ENCODE data around the gene MAPK8.

Gene MAPK8

DNA sequence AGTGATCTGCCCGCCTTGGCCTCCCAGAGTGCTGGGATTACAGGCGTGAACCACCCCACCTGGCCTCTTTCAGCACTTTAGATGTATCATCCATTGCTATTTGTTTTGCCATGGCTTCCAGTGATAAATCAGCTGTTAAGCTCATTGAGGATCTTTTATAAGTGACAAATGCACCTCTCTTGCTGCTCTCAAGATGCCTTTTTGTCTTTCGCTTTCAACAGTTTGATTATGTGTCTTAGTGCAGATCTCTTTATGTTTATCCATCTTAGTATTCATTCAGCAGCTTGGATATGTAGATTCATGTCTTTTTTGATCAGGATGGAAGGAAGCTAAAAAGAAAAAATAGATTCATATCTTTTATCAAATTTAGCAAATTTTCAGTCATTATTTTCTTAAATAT is 105.6 kb downstream of the MAPK8 start:
- TF ChIP-seq CTCF (conservative IDR thresholded peaks at IDR 0.05; ENCODE audit: low read depth, low read length): no peak
- H3K4me3 ChIP-seq (ENCODE audit: low read length): no peak overlapping the region
- no peak for DNase-seq (ENCODE audit: low read depth)

GRCh38 chr10:48412933-48413332 is 106.5 kb downstream of the MAPK8 start:
- no peak for DNase-seq (ENCODE audit: low read depth)
- no peak for TF ChIP-seq CTCF (conservative IDR thresholded peaks at IDR 0.05; ENCODE audit: low read depth, low read length)
- H3K4me3 ChIP-seq (ENCODE audit: low read length): no peak overlapping the region

- H3K4me3 ChIP-seq (ENCODE audit: low read length): no peak overlapping the region
- TF ChIP-seq CTCF (conservative IDR thresholded peaks at IDR 0.05; ENCODE audit: low read depth, low read length): no peak
- no peak for DNase-seq (ENCODE audit: low read depth)
Measured at GRCh38 chr10:48414160-48414559, 107.7 kb downstream of the MAPK8 start.

- no peak overlapping the region for H3K4me3 ChIP-seq (ENCODE audit: low read length)
- no peak for DNase-seq (ENCODE audit: low read depth)
- TF ChIP-seq CTCF (conservative IDR thresholded peaks at IDR 0.05; ENCODE audit: low read depth, low read length): no peak
Measured at GRCh38 chr10:48414778-48415177, 108.3 kb downstream of the MAPK8 start.

- peak; percentile 31 for TF ChIP-seq CTCF (conservative IDR thresholded peaks at IDR 0.05; ENCODE audit: low read depth, low read length)
- no peak overlapping the region for H3K4me3 ChIP-seq (ENCODE audit: low read length)
- DNase-seq (ENCODE audit: low read depth): no peak
Measured at GRCh38 chr10:48416584-48417232, 110.2 kb downstream of the MAPK8 start.

GRCh38 chr10:48417374-48417773 is 110.9 kb downstream of the MAPK8 start:
- H3K4me3 ChIP-seq (ENCODE audit: low read length): no peak overlapping the region
- TF ChIP-seq CTCF (conservative IDR thresholded peaks at IDR 0.05; ENCODE audit: low read depth, low read length): no peak
- no peak for DNase-seq (ENCODE audit: low read depth)

DNA sequence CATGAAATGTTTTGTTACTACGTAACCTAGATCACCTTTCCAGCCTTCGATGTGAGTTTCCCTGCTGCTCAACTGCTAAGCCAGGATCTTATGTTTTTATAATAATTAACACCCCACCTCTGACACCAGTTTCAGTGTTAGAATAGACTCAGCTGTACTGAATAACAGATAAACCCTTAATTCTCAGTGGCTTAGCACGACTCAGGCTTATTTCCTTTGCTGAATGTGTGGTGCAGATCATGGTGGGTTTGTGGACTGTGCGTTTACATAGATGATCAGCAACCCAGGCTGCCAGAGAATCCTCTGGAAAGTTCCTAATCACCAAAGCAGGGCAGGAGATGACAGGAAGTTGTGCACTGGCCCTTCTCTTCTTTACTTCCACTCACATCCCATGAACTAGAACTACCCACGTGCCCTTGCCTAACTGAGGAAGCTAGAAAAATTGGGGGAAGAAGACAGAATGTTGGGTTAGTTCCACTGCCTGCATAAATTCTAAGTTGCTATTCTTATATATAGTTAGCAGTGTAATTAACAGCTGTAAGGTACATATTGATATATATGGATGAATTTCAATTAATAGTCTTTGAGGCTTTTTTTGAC is 111.8 kb downstream of the MAPK8 start:
- TF ChIP-seq CTCF (conservative IDR thresholded peaks at IDR 0.05; ENCODE audit: low read depth, low read length): no peak
- DNase-seq (ENCODE audit: low read depth): no peak
- no peak overlapping the region for H3K4me3 ChIP-seq (ENCODE audit: low read length)
